Left colon (tissue), 2 donors: ENCODE data around the gene MCC. TPM values are rescaled to one million over a fixed set of nuclear protein-coding genes. Genes with fewer than 3 reads are reported as not detected.
"Not testable (repeated sequence)": the region's sequence is repeated elsewhere in the genome, so short reads cannot be mapped to it uniquely, and the experiment has no call there.

Experiments used
- ATAC-seq: fragments of 200-7000 bp; cut with Tn5 transposase; one replicate; pipeline ENCODE4 v1.9.1; 2020; ENCODE audit warnings: mild to moderate bottlenecking, moderate library complexity
- DNase-seq, 2 donors: peaks; one replicate each; pipeline ENCODE4 v3.0.0-alpha.2; 2020
- intact Hi-C, 2 donors: fragments of 100-400 bp; cut with DNase I in 1 of 2; cut with micrococcal nuclease in 1 of 2; formaldehyde crosslinking; loops; one replicate each; pipeline versions ENCODE4 v1.11.2 to v1.14.0; 2022; cut with DNase I, micrococcal nuclease
- total RNA-seq, 2 donors: library from RNA; stranded (reverse); fragmentation: NEBNext Ultra II Directional; extraction: Animal tissue kit (Norgen Biotek cat#: 25700); gene quantifications; one replicate each; pipeline ENCODE4 v1.2.1, GENCODE V29; 2021
- donor health status: DM: no; HTN: no; CAD: no.
- donor health status: DM: yes; HTN: yes; CAD: no.

Gene MCC
- total RNA-seq, 2 donors from 2014 or later, result 1.9 to 4.3 TPM

GRCh38 chr5:113435575-113435974 lies 52.7 kb downstream of the MCC start:
- ATAC-seq (no peak), DNase-seq (no peak)
- intact Hi-C loops, result no loop called here

- intact Hi-C loops, result no loop called here
- ATAC-seq (no peak), DNase-seq (no peak)
Measured at GRCh38 chr5:113434889-113435288, 53.4 kb downstream of the MCC start, which contains the start of gene TSSK1B. TSSK1B (minus strand) TSS chr5:113434989; CDS start chr5:113434839, 150 bp downstream.

GRCh38 chr5:113433862-113434612 lies 54.2 kb downstream of the MCC start:
- intact Hi-C loops, result no loop called here
- no peak for DNase-seq
- no peak for ATAC-seq

GRCh38 chr5:113433071-113433470 lies 55.2 kb downstream of the MCC start:
- ATAC-seq, result no peak

GRCh38 chr5:113427871-113428574 lies 60.2 kb downstream of the MCC start:
- no peak for DNase-seq
- intact Hi-C loops, result no loop called here

More at GRCh38 chr5:113433071-113433470, 55.2 kb downstream of the MCC start:
- DNase-seq, result no peak
- intact Hi-C loops, result no loop called here

GRCh38 chr5:113425909-113426308 lies 62.3 kb downstream of the MCC start:
- intact Hi-C loops, result no loop called here
- no peak for ATAC-seq
- DNase-seq, result no peak

More at GRCh38 chr5:113427871-113428574, 60.2 kb downstream of the MCC start:
- ATAC-seq, result no peak

- DNase-seq (no peak), ATAC-seq (no peak)
- intact Hi-C loops, result no loop called here
Measured at GRCh38 chr5:113421693-113422092, 66.6 kb downstream of the MCC start.

GRCh38 chr5:113405530-113405929 lies 82.7 kb downstream of the MCC start:
- intact Hi-C loops, result no loop called here
- DNase-seq (no peak), ATAC-seq (no peak)

GRCh38 chr5:113404269-113404668 lies 84.0 kb downstream of the MCC start:
- DNase-seq (no peak), ATAC-seq (no peak)
- intact Hi-C loops, result no loop called here

GRCh38 chr5:113397986-113398385 lies 90.3 kb downstream of the MCC start:
- ATAC-seq, intact Hi-C loops, DNase-seq: not testable (repeated sequence)

GRCh38 chr5:113397046-113397445 lies 91.2 kb downstream of the MCC start:
- DNase-seq, result no peak
- no peak for ATAC-seq

GRCh38 chr5:113394658-113395057 lies 93.6 kb downstream of the MCC start:
- DNase-seq (no peak), ATAC-seq (no peak)
- intact Hi-C loops, result no loop called here

More at GRCh38 chr5:113397046-113397445, 91.2 kb downstream of the MCC start:
- intact Hi-C loops, result no loop called here

- ATAC-seq (no peak), DNase-seq (no peak)
- intact Hi-C loops, result no loop called here
Measured at GRCh38 chr5:113390224-113390623, 98.0 kb downstream of the MCC start.

GRCh38 chr5:113389116-113389515 lies 99.1 kb downstream of the MCC start:
- ATAC-seq (no peak), DNase-seq (no peak)
- intact Hi-C loops, result no loop called here

GRCh38 chr5:113387844-113388243 lies 100.4 kb downstream of the MCC start:
- ATAC-seq (no peak), DNase-seq (no peak)
- intact Hi-C loops, result no loop called here

GRCh38 chr5:113384782-113385285 lies 103.4 kb downstream of the MCC start:
- intact Hi-C loops, result no loop called here
- no peak for DNase-seq
- ATAC-seq, result peak; percentile 58

- intact Hi-C loops, result no loop called here
- DNase-seq, result no peak
- ATAC-seq, result no peak
Measured at GRCh38 chr5:113382731-113383130, 105.5 kb downstream of the MCC start.

GRCh38 chr5:113381791-113382190 lies 106.5 kb downstream of the MCC start:
- no peak for ATAC-seq
- intact Hi-C loops, result no loop called here
- no peak for DNase-seq

GRCh38 chr5:113380807-113381326 lies 107.4 kb downstream of the MCC start:
- intact Hi-C loops, result no loop called here
- DNase-seq, result no peak
- no peak for ATAC-seq
